Naive thymus-derived CD4-positive, alpha-beta T cell (primary cell): ENCODE results near the gene NPR3. TPM values are rescaled to one million over a fixed set of nuclear protein-coding genes. Genes with fewer than 3 reads are reported as not detected.

Source experiments
- ATAC-seq: fragments of 150-1000 bp; cut with Tn5 transposase; 2 replicates; pipeline ENCODE4 v1.10.0; 2021; ENCODE audit warnings: mild to moderate bottlenecking, moderate library complexity
- CTCF ChIA-PET: fragments of 350-600 bp; sonication (Branson Sonifier 250); formaldehyde crosslinking; loops from one replicate; lab custom pipeline; 2021; ENCODE audit warnings: antibody characterized with exemption; lab: Charles Lee
- POLR2A ChIA-PET: fragments of 350-600 bp; sonication (Branson Sonifier 250); formaldehyde crosslinking; loops from one replicate; lab custom pipeline; 2021; ENCODE audit warnings: antibody characterized with exemption, inconsistent platforms; lab: Charles Lee
- DNase-seq, 9 donors: peaks; one replicate each; pipeline versions ENCODE4 v3.0.0 to v3.0.0-alpha.2; 2020 to 2022; ENCODE audit warnings: mixed read lengths in 1 of 9
- H3K27ac ChIP-seq: one replicate; pipeline ENCODE4 v1.7.0; 2013; ENCODE audit warnings: mild to moderate bottlenecking, low read depth, low read length, moderate library complexity
- H3K27me3 ChIP-seq, 2 donors: one replicate each; pipeline ENCODE4 v1.7.0; 2013; ENCODE audit warnings: low read length in 2 of 2, mild to moderate bottlenecking in 2 of 2, moderate library complexity in 2 of 2; ENCODE audit not compliant: control insufficient read depth in 2 of 2, insufficient read depth in 2 of 2
- H3K36me3 ChIP-seq, 3 experiments: 1 replicate in 2 of 3; 2 replicates in 1 of 3; pipeline ENCODE4 v1.7.0; 2013; ENCODE audit warnings: low read length in 3 of 3, mild to moderate bottlenecking in 3 of 3, moderate library complexity in 1 of 3; ENCODE audit not compliant: insufficient read depth in 3 of 3, control insufficient read depth in 2 of 3
- H3K4me1 ChIP-seq, 2 donors: one replicate each; pipeline ENCODE4 v1.7.0; 2013; ENCODE audit warnings: low read length in 2 of 2, mild to moderate bottlenecking in 2 of 2, moderate library complexity in 1 of 2; ENCODE audit not compliant: control insufficient read depth in 2 of 2, insufficient read depth in 2 of 2
- H3K4me3 ChIP-seq: 2 replicates; pipeline ENCODE4 v1.7.0; 2013; ENCODE audit warnings: mild to moderate bottlenecking, low read length
- H3K9me3 ChIP-seq, 3 experiments: 1 replicate in 2 of 3; 2 replicates in 1 of 3; pipeline ENCODE4 v1.7.0; 2013; ENCODE audit warnings: low read length in 3 of 3; ENCODE audit not compliant: control insufficient read depth in 2 of 3
- H3K27ac Mint-ChIP-seq, 9 donors: one replicate each; pipeline ENCODE4 v1.8.0; 2020 to 2022; ENCODE audit warnings: mixed read lengths in 9 of 9, mild to moderate bottlenecking in 8 of 9, moderate library complexity in 5 of 9, inconsistent platforms in 2 of 9
- H3K27me3 Mint-ChIP-seq, 5 donors: one replicate each; pipeline ENCODE4 v1.8.0; 2021 to 2022; ENCODE audit warnings: mixed read lengths in 5 of 5, mild to moderate bottlenecking in 1 of 5
- H3K36me3 Mint-ChIP-seq, 5 donors: one replicate each; pipeline ENCODE4 v1.8.0; 2020 to 2022; ENCODE audit warnings: mixed read lengths in 5 of 5, mild to moderate bottlenecking in 3 of 5, inconsistent platforms in 1 of 5
- H3K4me1 Mint-ChIP-seq, 7 donors: one replicate each; pipeline ENCODE4 v1.8.0; 2020 to 2022; ENCODE audit warnings: mixed read lengths in 7 of 7, mild to moderate bottlenecking in 3 of 7, inconsistent platforms in 1 of 7
- H3K4me3 Mint-ChIP-seq, 10 donors: one replicate each; pipeline ENCODE4 v1.8.0; 2020 to 2022; ENCODE audit warnings: mild to moderate bottlenecking in 10 of 10, mixed read lengths in 10 of 10, moderate library complexity in 6 of 10, inconsistent platforms in 2 of 10
- H3K9me3 Mint-ChIP-seq, 11 donors: one replicate each; pipeline ENCODE4 v1.8.0; 2020 to 2022; ENCODE audit warnings: mixed read lengths in 11 of 11, mild to moderate bottlenecking in 4 of 11, inconsistent platforms in 1 of 11, moderate library complexity in 1 of 11
- intact Hi-C, 2 donors: fragments of 100-400 bp; cut with micrococcal nuclease; formaldehyde crosslinking; loops; one replicate each; pipeline ENCODE4 v1.15.1; 2023
- polyA plus RNA-seq, 2 donors: library from polyadenylated mRNA; unstranded; fragments of 300-500 nt; fragmentation: Illumina TruSeq; gene quantifications; one replicate each; pipeline ENCODE4 v1.2.3, GENCODE V29; 2021
- total RNA-seq, 6 experiments: library from RNA in 5 of 6; stranded (reverse) in 5 of 6; gene quantifications; 1 replicate in 5 of 6; 2 replicates in 1 of 6; pipeline ENCODE4 v1.2.3 and lab custom pipeline; 2021 to 2026

NPR3 gene
- total and polyA plus RNA-seq, 7 experiments from 2014 or later, result 0.56 to 1.4 TPM; not detected in 5

DNA sequence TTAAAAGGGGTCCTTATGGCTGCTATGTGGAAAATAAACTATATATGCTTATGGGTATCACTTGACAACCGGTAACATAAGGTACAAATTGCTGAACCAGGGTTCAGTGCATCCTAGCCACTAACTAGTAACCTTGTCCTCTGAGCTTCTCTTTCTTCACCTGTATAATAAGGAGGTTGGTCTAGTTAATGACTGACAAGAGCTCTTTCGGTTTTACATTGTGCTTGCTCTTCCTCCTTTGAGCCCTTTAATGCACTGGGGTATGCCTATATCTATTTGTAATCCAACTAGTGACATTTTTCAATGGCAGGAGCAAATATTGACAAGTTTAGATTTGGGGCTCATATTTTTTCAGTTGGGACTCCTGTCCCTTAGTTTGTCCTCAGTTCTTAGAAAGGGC is 66.1 kb downstream of the NPR3 start:
- H3K4me3 ChIP-seq, result no peak overlapping the region
- DNase-seq (no peak), ATAC-seq (no peak)
- H3K9me3 ChIP-seq, result no peaks in the 10 kb centered on the region
- no peak overlapping the region for H3K27ac ChIP-seq
- peaks cover 0 to 4% (median 0%) of the 10 kb centered on the region in 5 donors for H3K27me3 Mint-ChIP-seq
- POLR2A ChIA-PET, result no interaction called here
- peaks cover 0 to 4% (median 0%) of the 10 kb centered on the region in 11 donors for H3K9me3 Mint-ChIP-seq
- CTCF ChIA-PET, result no interaction called here
- no peak overlapping the region for H3K27ac Mint-ChIP-seq
- H3K36me3 Mint-ChIP-seq, result no peaks in the 10 kb centered on the region
- H3K4me1 ChIP-seq, result no peaks in the 10 kb centered on the region
- H3K27me3 ChIP-seq, result no peaks in the 10 kb centered on the region
- H3K4me1 Mint-ChIP-seq, result no peaks in the 10 kb centered on the region
- intact Hi-C loops, result no loop called here
- H3K4me3 Mint-ChIP-seq, result no peak overlapping the region
- H3K36me3 ChIP-seq, result no peaks in the 10 kb centered on the region

- Histone ChIP-seq H3K9me3 (no peaks in the 10 kb centered on the region), H3K27me3 (no peaks in the 10 kb centered on the region), H3K36me3 (no peaks in the 10 kb centered on the region), H3K4me3 (no peak overlapping the region), H3K4me1 (no peaks in the 10 kb centered on the region), H3K27ac (no peak overlapping the region)
- DNase-seq, result no peak
- Mint-ChIP-seq H3K9me3 (peaks cover 0 to 4% (median 0%) of the 10 kb centered on the region in 11 donors), H3K27me3 (peaks cover 0 to 4% (median 0%) of the 10 kb centered on the region in 5 donors), H3K36me3 (no peaks in the 10 kb centered on the region), H3K4me1 (no peaks in the 10 kb centered on the region), H3K27ac (no peak overlapping the region), H3K4me3 (no peak overlapping the region)
- ChIA-PET POLR2A (interaction anchor here (0.8 kb wide), 1 partner anchor 68 kb away, joined by 3 read pairs; no protein-coding TSS in a partner anchor), CTCF (no interaction called here)
- no peak for ATAC-seq
- intact Hi-C loops, result no loop called here
These were observed 66.6 kb downstream of the NPR3 start for GRCh38 chr5:32777733-32778132.

- no peaks in the 10 kb centered on the region for H3K36me3 Mint-ChIP-seq
- no peak overlapping the region for H3K4me3 Mint-ChIP-seq
- H3K4me1 Mint-ChIP-seq, result no peaks in the 10 kb centered on the region
- no peak overlapping the region for H3K27ac Mint-ChIP-seq
- H3K9me3 ChIP-seq, result no peaks in the 10 kb centered on the region
- POLR2A ChIA-PET, result interaction anchor here (0.8 kb wide), 1 partner anchor 68 kb away, joined by 3 read pairs; no protein-coding TSS in a partner anchor
- H3K27me3 Mint-ChIP-seq, result peaks cover 0 to 2% (median 0%) of the 10 kb centered on the region in 5 donors
- peaks cover 0 to 3% (median 0%) of the 10 kb centered on the region in 11 donors for H3K9me3 Mint-ChIP-seq
- DNase-seq (no peak), ATAC-seq (no peak)
- H3K4me1 ChIP-seq, result no peaks in the 10 kb centered on the region
- CTCF ChIA-PET, result no interaction called here
- H3K27me3 ChIP-seq, result no peaks in the 10 kb centered on the region
- no peak overlapping the region for H3K27ac ChIP-seq
- intact Hi-C loops, result no loop called here
- H3K36me3 ChIP-seq, result no peaks in the 10 kb centered on the region
- H3K4me3 ChIP-seq, result no peak overlapping the region
These were observed 67.3 kb downstream of the NPR3 start for GRCh38 chr5:32778403-32778802.

DNA sequence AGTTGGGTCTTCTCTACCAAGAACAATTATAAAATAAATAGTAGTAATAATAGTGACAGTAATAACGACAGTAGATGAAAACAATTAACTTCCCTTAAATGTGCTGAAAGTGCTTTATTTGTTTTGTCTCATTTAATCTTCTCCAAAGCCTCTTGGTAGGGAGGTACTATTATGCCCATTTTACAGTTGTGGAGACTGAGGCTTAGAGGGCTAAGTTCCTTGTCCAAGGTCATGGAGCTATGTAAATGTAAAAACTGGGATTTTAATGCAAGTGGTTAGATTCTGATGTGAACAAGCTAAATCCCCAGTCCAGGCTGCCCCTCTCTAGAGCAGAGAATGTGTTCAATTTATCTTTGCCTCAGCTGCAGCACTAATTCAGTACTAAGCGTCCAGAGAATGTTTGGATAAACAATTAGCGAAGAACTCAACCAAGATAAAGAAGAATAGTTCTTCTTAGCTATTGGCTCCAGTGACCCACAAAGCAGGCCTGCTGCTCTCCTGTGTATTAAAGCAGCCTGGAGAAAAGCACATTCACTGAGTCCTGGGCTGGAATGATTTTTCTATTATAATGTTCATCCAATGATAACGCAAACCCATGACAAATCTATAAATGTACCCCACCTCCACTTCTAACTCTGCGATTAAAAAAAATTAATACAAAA is 68.8 kb downstream of the NPR3 start:
- no peaks in the 10 kb centered on the region for H3K27me3 ChIP-seq
- peaks cover 0 to 2% (median 0%) of the 10 kb centered on the region in 11 donors for H3K9me3 Mint-ChIP-seq
- H3K4me1 Mint-ChIP-seq, result no peaks in the 10 kb centered on the region
- ATAC-seq (no peak), DNase-seq (no peak)
- no peaks in the 10 kb centered on the region for H3K9me3 ChIP-seq
- H3K36me3 Mint-ChIP-seq, result no peaks in the 10 kb centered on the region
- intact Hi-C loops, result no loop called here
- no peak overlapping the region for H3K4me3 Mint-ChIP-seq
- no peaks in the 10 kb centered on the region for H3K36me3 ChIP-seq
- no peaks in the 10 kb centered on the region for H3K4me1 ChIP-seq
- H3K4me3 ChIP-seq, result no peak overlapping the region
- no peaks in the 10 kb centered on the region for H3K27me3 Mint-ChIP-seq
- POLR2A ChIA-PET, result no interaction called here
- CTCF ChIA-PET, result no interaction called here
- H3K27ac ChIP-seq, result no peak overlapping the region
- H3K27ac Mint-ChIP-seq, result no peak overlapping the region

GRCh38 chr5:32780508-32780919 is 69.4 kb downstream of the NPR3 start:
- no peaks in the 10 kb centered on the region for H3K27me3 Mint-ChIP-seq
- no peak for ATAC-seq
- Histone ChIP-seq H3K36me3 (no peaks in the 10 kb centered on the region), H3K9me3 (no peaks in the 10 kb centered on the region), H3K4me3 (no peak overlapping the region), H3K27me3 (no peaks in the 10 kb centered on the region), H3K27ac (no peak overlapping the region), H3K4me1 (no peaks in the 10 kb centered on the region)
- H3K36me3 Mint-ChIP-seq, result no peaks in the 10 kb centered on the region
- intact Hi-C loops, result no loop called here
- H3K9me3 Mint-ChIP-seq, result peaks cover 0 to 2% (median 0%) of the 10 kb centered on the region in 11 donors
- CTCF ChIA-PET, result no interaction called here
- H3K4me1 Mint-ChIP-seq, result no peaks in the 10 kb centered on the region
- H3K4me3 Mint-ChIP-seq, result no peak overlapping the region
- H3K27ac Mint-ChIP-seq, result no peak overlapping the region
- POLR2A ChIA-PET, result no interaction called here
- no peak for DNase-seq

GRCh38 chr5:32783661-32784060 is 72.5 kb downstream of the NPR3 start:
- Mint-ChIP-seq H3K4me3 (no peak overlapping the region), H3K36me3 (no peaks in the 10 kb centered on the region), H3K9me3 (peaks cover 0 to 3% (median 0%) of the 10 kb centered on the region in 11 donors)

More at GRCh38 chr5:32783661-32784060, 72.5 kb downstream of the NPR3 start:
- H3K27ac ChIP-seq, result no peak overlapping the region
- intact Hi-C loops, result no loop called here
- no peak overlapping the region for H3K27ac Mint-ChIP-seq
- DNase-seq (no peak), ATAC-seq (no peak)
- no peaks in the 10 kb centered on the region for H3K9me3 ChIP-seq
- H3K36me3 ChIP-seq, result no peaks in the 10 kb centered on the region
- H3K4me1 ChIP-seq, result no peaks in the 10 kb centered on the region
- H3K27me3 Mint-ChIP-seq, result peaks cover 0 to 13% (median 6%) of the 10 kb centered on the region in 5 donors
- no peak overlapping the region for H3K4me3 ChIP-seq
- no peaks in the 10 kb centered on the region for H3K4me1 Mint-ChIP-seq
- ChIA-PET CTCF (no interaction called here), POLR2A (no interaction called here)
- H3K27me3 ChIP-seq, result no peaks in the 10 kb centered on the region
